Ectodermal cell (in vitro differentiated cells): ENCODE measurements around the gene MAML2.

Experiments used
- H3K27ac ChIP-seq: 2 replicates; pipeline ENCODE4 v1.7.0; 2013; ENCODE audit warnings: mild to moderate bottlenecking, low read depth, low read length; ENCODE audit not compliant: insufficient read depth, poor library complexity, severe bottlenecking
- H3K27me3 ChIP-seq: 2 replicates; pipeline ENCODE4 v1.7.0; 2013; ENCODE audit warnings: mild to moderate bottlenecking, low read length; ENCODE audit not compliant: insufficient read depth, control insufficient read depth, poor library complexity, severe bottlenecking
- H3K36me3 ChIP-seq: one replicate; pipeline ENCODE4 v1.7.0; 2013; ENCODE audit warnings: low read length; ENCODE audit not compliant: control insufficient read depth, insufficient read depth
- H3K4me1 ChIP-seq: one replicate; pipeline ENCODE4 v1.7.0; 2013; ENCODE audit warnings: low read length; ENCODE audit not compliant: control insufficient read depth, insufficient read depth
- H3K4me3 ChIP-seq: 2 replicates; pipeline ENCODE4 v1.7.0; 2013; ENCODE audit warnings: low read depth, low read length, control low read depth; ENCODE audit not compliant: insufficient read depth
- H3K9me3 ChIP-seq: 2 replicates; pipeline ENCODE4 v1.7.0; 2013; ENCODE audit warnings: mild to moderate bottlenecking, low read length, moderate library complexity; ENCODE audit not compliant: control insufficient read depth
- WGBS, 2 experiments: methylation state at CpG; one replicate each; pipeline ENCODE4 v1.1.7; 2013; ENCODE audit warnings: missing lambda C conversion rate in 2 of 2; 5-methylcytosine and 5-hydroxymethylcytosine counted together

The MAML2 gene

GRCh38 chr11:96204721-96205459 lies 138.1 kb downstream of the MAML2 start:
- 93 to 97% methylated on average over 5 of the region's 5 CpGs for WGBS, 2 experiments
- Histone ChIP-seq H3K4me3 (no peak overlapping the region), H3K4me1 (peaks cover 6% of the 10 kb centered on the region), H3K27ac (no peak overlapping the region), H3K27me3 (no peaks in the 10 kb centered on the region), H3K36me3 (no peaks in the 10 kb centered on the region), H3K9me3 (no peaks in the 10 kb centered on the region)

DNA sequence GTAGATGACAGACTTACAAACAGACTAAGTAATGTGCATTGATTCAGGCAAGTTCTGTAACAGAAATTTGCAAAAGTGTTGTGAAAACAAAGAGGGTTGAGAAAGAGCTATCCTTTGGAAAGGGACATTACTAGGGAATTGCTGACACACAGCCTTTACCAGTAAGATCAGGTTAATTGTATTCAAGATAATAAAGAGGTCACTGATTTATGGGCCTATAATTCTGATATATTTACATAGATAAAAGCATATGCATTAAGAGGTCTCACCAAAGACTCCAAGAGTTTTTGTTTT lies 138.7 kb downstream of the MAML2 start:
- no peak overlapping the region for H3K27ac ChIP-seq
- H3K9me3 ChIP-seq = no peaks in the 10 kb centered on the region
- no peak overlapping the region for H3K4me3 ChIP-seq
- no peaks in the 10 kb centered on the region for H3K27me3 ChIP-seq
- H3K4me1 ChIP-seq = peaks cover 6% of the 10 kb centered on the region
- H3K36me3 ChIP-seq = no peaks in the 10 kb centered on the region

DNA sequence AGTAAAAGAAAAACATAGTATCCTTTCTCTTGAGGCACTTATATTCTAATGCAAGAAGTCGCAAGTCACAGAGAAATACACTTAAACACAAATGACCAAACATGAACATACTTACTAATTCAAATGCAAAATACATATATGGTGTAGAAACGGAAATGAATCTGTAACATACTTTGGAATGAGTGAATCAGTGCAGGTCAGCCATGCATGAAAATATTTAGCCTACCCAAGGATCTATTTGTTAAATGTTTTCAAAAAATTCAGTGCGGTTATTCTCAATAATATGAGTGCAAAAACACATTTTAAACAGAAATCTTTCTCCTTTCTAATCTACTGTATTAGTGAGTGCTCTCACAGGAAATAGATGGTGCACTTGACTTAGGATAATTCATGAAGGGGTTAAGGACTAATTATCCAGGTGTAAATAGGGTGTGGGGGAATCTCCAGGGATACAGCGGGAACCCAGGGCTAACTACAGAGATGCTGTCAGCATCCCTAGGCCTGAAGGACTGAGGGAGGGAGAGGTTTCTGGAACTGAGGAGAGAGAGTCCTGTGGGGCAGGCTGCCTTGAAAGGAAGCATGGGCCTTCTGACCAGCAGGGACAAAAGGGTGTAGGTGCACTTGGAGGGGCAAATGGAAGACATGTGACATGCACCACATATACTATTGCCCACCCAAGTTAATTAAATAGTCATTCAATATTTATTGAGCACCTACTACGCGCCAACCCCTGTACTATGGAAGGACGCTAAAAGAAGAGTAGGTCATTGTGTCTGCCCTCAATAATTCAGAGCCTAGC lies 139.2 kb downstream of the MAML2 start:
- Histone ChIP-seq H3K36me3 (no peaks in the 10 kb centered on the region), H3K27ac (no peak overlapping the region), H3K4me1 (peaks cover 6% of the 10 kb centered on the region), H3K27me3 (no peaks in the 10 kb centered on the region), H3K9me3 (no peaks in the 10 kb centered on the region), H3K4me3 (no peak overlapping the region)
- WGBS, 2 experiments = 95 to 96% methylated on average over 6 to 7 of the region's 7 CpGs

DNA sequence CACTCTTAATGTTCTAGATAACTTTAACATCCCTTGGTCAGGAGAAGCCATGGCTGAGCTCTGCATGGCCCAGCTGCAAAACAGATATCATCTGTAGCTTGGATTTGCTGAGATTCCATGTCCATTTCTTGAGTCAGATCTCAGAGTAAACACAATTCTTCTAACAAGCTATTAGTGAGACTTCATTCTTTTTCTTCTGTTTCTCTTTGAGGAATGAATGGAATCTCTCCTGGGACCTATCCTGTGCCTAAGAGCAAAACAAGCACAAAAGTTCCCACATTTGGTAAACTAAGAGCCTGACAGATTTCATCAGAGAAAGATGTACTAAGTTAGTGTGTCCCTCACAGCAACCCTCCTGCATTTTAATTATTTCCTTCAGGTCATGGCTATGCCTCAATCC lies 142.8 kb downstream of the MAML2 start:
- no peak overlapping the region for H3K27ac ChIP-seq
- H3K36me3 ChIP-seq = no peaks in the 10 kb centered on the region
- no peaks in the 10 kb centered on the region for H3K9me3 ChIP-seq
- no peaks in the 10 kb centered on the region for H3K27me3 ChIP-seq
- H3K4me1 ChIP-seq = peaks cover 12% of the 10 kb centered on the region
- H3K4me3 ChIP-seq = no peak overlapping the region

- Histone ChIP-seq H3K9me3 (no peaks in the 10 kb centered on the region), H3K27ac (no peak overlapping the region), H3K27me3 (no peaks in the 10 kb centered on the region), H3K4me3 (no peak overlapping the region), H3K36me3 (no peaks in the 10 kb centered on the region), H3K4me1 (peaks cover 12% of the 10 kb centered on the region)
- WGBS, 2 experiments = 95 to 97% methylated on average over 7 to 10 of the region's 10 CpGs
Observed at GRCh38 chr11:96199563-96200025, 143.4 kb downstream of the MAML2 start.

- no peak overlapping the region for H3K27ac ChIP-seq
- peaks cover 22% of the 10 kb centered on the region for H3K4me1 ChIP-seq
Observed at GRCh38 chr11:96197801-96198701, 144.9 kb downstream of the MAML2 start.

GRCh38 chr11:96197103-96197502 lies 145.9 kb downstream of the MAML2 start:
- WGBS, 2 experiments = 100% methylated on average over 1 of the region's 1 CpG
- H3K27me3 ChIP-seq = no peaks in the 10 kb centered on the region
- H3K4me3 ChIP-seq = no peak overlapping the region
- H3K36me3 ChIP-seq = no peaks in the 10 kb centered on the region
- peaks cover 22% of the 10 kb centered on the region for H3K4me1 ChIP-seq
- H3K27ac ChIP-seq = no peak overlapping the region
- H3K9me3 ChIP-seq = no peaks in the 10 kb centered on the region

More at GRCh38 chr11:96197801-96198701, 144.9 kb downstream of the MAML2 start:
- Histone ChIP-seq H3K36me3 (no peaks in the 10 kb centered on the region), H3K27me3 (no peaks in the 10 kb centered on the region), H3K4me3 (no peak overlapping the region), H3K9me3 (no peaks in the 10 kb centered on the region)
- WGBS, 2 experiments = 94 to 96% methylated on average over 4 of the region's 4 CpGs

GRCh38 chr11:96196181-96196662 lies 146.8 kb downstream of the MAML2 start:
- Histone ChIP-seq H3K4me3 (no peak overlapping the region), H3K9me3 (no peaks in the 10 kb centered on the region), H3K27ac (no peak overlapping the region), H3K36me3 (no peaks in the 10 kb centered on the region), H3K4me1 (peaks cover 22% of the 10 kb centered on the region), H3K27me3 (no peaks in the 10 kb centered on the region)
- WGBS, 2 experiments = 79% methylated on average over 7 of the region's 7 CpGs

DNA sequence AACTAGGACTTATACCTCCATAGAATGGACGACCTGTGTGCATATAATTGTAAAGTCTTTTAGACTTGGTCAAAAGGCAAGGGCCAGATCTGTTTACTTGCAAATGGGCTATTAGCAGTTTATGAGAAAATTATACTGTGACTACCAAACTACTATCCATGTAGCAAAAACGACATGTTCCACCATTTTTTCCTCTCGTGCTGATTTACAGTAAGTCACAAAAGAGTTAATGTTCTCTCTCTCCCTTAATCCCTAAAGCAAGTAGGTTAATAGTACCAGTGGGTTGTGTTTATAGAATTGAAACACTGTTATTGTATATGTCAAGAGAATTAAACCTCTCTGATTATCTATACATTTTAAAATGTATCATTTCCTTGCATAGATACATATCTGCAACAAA lies 147.3 kb downstream of the MAML2 start:
- H3K4me3 ChIP-seq = no peak overlapping the region
- H3K27ac ChIP-seq = no peak overlapping the region
- no peaks in the 10 kb centered on the region for H3K36me3 ChIP-seq
- H3K27me3 ChIP-seq = no peaks in the 10 kb centered on the region
- peaks cover 22% of the 10 kb centered on the region for H3K4me1 ChIP-seq
- no peaks in the 10 kb centered on the region for H3K9me3 ChIP-seq
- 91 to 93% methylated on average over 3 of the region's 3 CpGs for WGBS, 2 experiments
